Pulmonary artery endothelial cell (primary cell): ENCODE measurements around the gene AFF3. TPM values are rescaled to one million over a fixed set of nuclear protein-coding genes. Genes with fewer than 3 reads are reported as not detected.

Experiments used
- DNase-seq: peaks from one replicate; pipeline ENCODE4 v3.0.0-alpha.2; 2011; ENCODE audit warnings: low read depth, low spot score
- total RNA-seq: library from RNA; depleted of rRNA; stranded (reverse); fragments of >200 nt; gene quantifications from 2 replicates; pipeline ENCODE4 v1.2.3, GENCODE V29; 2014

AFF3 gene
- total RNA-seq, 1 donor from 2014 or later = not detected

DNA sequence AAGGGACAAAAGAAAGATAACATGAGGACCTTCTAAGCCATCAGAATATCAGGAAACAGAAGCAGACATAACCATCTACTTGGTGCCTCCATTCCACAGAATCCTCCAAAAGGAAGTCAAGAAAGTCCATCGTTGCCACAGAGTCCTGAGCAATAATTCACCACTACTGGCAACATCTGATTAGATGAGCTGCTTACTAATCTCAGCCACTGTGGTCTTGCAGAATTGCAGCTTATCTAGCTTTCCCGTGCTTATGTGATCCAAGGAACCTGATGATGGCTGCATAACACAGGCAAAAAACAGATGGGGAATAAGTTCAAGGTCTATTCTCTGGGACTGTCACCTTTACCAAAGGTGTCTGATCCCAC lies 278.5 kb downstream of the AFF3 start:
- no peak for DNase-seq

DNA sequence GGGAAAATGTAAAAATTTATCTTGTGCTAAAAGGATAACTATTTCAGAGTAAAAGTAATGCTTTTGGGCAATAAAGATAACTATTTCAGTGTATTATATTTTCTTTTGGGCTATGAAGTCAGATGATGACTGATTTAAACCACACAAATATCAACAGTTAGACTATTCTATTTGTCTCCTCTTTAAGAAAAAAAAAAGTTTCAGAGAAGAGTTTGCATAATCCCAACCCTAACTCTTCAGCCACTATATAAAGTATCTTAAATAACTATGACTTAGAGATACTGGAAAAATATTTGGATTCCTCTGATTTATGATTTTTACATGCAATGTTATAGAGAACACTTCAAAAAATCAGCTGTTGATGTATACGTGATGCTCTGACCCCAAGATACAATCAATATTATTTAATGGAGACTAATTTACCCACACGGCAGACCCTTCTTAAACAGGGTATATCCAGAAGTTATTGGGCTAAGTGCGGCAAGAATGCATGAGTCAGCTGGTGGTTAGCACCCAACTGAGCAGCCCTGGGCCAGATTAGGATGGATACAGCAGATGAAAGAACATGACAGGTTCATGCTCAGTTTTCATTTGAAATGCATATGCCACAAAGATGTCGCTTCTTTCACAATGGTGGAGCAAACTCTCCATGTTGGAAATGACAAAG lies 279.0 kb downstream of the AFF3 start:
- DNase-seq = no peak

DNA sequence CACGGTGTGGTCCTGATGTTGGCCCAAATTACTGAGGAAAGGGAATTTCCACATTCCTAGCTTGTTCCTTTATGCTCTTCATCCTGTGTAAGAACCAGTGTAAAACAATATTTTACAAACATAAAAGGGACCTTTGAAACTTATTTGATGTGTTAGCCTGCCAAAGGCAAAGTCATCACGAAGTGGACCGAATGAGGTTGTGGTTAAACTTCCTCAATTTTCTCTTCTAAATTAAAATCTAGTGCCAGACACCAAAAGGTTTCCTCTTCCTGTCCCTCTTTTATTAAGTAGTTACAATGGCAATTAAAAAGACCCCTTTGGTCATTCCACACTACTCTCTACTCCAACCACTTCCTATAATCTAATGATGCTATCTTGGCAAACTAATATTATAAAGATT lies 279.8 kb downstream of the AFF3 start:
- no peak for DNase-seq

DNA sequence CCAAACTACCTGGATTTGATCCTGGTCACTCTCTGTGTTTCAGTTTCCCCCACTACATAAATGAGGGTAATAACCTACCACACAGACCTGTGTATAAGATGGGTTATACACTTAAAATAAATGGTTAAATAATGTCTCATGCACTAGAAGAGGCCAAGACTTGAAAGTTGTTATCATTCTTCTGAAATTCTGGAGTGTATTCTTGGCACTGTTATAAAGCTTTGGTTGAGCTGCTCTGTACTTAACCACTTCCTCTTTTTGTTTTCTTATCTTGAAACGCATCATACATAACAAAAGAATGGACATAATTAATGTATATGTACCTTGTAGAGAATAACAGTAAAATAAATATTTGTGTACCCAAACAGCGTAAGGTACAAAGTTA lies 281.0 kb downstream of the AFF3 start:
- no peak for DNase-seq

DNA sequence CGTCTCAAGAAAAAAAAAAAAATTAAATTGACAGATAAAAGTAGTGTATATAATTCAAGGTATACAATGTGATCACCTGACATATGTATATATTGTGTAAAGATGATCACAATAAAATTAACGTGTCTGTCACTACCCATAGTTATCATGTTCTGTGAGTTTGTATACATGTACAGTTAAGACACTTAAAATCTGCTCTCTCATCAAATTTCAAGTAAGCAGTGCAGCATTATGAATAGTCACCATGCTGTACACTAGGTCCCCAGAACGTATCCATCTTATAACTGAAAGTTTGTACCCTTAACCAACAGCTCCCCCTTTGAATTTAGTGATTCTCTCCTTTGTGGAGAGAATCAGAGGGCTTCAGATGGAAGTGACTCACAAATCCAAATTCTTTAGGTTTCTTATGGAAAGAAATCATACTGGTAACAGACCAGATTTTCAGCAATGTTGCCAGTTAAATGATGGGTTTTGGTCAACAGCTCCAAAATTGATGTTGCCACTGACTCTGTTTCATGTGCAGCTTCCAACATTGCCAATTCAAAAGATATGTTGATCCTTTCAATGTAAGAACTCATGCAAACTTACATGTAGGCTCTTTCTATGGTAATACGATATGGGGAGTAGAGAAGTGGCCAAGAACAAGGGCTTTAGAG lies 281.5 kb downstream of the AFF3 start:
- DNase-seq = no peak

DNA sequence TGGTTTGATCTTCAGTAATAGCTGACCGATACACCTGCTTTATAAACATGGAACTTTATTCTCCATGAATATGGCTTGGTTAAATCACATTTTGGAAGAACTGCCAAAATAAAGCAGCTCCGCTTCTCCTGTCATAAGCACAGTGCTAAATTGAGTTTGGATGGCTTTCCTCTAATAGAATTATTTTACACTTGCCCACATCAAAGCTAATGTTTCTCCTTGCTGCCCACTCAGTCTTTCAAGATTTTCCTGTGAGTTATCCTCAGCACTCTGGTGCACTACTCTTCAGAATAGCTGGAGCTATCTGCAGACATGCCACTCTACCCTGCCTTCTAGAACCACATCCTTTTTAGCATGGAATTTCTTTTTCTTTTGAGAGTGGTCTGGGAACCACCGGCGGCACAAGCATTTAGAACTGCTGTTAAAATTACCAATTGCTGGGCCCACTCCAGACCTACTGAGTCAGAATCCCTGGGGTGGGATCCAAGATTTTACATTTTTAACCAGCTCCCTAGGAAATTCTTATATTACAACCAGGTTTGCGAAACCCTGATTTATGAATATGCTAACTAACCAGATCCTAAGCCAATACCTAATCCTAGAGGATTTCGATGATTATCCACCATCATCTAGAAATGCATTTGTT lies 283.3 kb downstream of the AFF3 start:
- no peak for DNase-seq

DNA sequence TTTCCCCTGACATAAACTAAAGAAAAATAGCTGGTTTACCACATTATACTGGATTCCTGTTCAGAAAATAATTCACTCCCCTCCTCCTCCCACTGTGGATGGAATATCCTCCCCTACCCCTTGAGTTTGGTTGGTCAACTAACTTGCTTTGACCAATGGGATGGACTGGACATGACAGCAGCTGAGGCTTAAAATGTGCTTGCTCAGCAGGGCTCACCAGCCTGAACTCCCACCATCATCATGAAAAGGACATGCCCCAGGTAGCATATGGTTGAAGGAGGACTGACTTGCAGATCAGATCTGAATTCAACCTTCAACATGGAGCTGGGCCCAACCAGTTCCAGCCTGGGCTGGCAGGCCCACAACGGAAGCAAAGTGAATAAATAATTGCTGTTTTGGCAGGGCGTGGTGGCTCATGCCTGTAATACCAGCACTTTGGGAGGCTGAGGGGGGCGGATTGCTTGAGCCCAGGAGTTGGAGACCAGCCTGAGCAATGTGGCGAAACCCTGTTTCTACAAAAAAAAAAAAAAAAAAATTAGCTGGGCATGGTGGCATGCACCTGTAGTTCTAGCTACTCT lies 284.4 kb downstream of the AFF3 start:
- DNase-seq = no peak

DNA sequence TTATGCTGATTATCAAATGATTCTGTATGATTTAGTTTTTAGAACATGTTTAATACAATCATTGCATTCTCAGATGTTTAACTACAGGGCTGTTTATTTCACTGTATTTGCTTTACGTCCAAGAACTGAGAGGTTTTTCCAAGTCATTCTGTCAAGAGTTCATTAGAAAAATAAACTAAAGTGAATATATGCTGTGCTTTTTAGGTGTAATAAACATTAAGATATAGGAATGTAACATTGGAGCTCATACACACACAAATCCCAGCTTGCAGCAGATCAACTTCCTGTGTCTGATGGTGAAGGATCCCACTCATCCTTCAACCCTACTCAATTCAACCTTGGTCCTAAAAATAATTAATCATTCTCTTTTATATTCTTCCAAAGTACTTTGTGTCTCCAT lies 285.0 kb downstream of the AFF3 start:
- no peak for DNase-seq

DNA sequence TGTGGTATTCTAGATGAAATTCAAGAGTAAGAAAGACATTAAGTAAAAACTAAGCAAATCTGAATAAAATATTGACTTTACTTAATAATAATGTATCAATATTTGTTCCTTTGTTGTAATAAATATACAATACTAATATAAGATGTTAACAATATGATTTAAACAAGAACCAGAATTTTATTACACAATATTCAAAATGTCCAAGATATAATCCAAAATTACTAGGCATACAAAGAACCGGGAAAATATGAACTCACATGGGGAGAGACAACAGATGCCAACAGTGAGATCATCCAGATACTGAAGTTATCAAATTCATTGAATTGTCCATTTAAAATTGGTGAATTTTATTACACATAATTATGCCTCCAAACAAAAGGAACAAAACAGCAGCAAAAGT lies 286.3 kb downstream of the AFF3 start:
- no peak for DNase-seq

DNA sequence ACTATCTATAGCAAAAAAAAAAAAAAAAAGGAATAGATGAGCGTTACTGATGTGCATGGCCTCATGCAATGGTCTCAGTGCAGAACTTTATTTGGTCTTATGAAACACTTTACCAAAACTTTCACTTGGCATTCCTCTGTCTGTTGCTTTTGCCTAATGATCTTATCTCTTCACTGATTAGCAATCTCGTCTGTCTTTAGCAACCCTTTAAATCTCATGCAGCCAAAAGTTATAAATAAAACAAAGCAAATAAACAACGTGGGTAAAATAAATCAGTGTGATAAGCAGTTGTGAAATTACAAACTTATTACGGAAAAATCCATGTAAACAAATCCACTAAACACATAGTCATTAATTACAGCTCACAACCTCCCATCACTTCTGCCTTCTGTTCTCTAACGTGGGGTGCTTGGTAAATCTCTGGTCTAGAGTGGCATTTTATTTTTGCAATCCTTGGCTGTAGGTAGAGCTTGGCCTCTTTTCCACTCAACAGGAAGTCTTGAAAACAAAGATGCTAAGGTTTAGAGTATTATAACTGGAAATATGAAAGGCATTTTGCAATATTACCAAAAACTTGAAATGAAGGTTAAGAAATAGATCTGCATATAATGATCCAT lies 288.0 kb downstream of the AFF3 start:
- no peak for DNase-seq

DNA sequence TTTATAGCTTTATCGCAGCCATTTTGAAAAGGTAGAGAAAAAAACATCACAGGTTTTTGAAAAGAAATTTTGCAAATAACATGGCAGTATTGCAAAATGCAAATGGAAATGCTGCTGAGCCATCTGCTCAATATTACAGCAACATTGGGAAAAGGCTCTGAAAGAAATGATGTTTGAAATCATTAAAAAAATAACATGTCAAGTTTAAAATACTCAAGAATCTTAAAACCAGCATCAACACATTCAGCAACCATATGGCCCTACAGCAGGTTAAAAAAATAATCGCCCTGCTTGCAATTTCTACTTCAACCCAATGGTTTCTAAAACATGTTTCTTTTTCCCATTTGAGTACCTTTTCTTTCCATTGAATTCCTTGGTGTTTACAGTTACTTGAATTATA lies 289.4 kb downstream of the AFF3 start:
- DNase-seq = no peak

DNA sequence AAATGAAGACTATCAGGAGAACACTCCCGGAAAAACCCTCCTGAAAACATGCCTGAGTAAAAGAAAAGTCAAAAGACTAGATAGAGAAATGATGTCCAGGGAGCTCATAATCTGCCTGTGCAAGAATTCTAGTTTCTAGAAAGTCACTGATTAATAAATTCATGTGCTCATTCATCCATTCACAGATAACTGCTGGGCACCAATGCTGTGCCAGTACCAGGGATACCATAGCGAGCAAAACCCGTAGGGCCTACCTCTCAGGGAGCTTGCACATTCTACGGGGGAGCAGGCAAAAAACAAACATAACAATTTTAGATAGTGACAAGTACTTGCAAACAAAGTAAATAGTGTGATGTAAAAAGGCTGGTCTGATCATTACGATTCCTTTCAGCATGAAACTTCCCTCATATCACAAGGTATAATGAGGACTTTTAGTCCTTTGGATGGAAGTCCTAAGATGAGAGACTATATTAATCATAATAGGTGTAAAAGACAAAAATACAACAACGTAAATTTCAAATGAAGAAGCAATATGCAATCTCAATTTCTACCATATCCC lies 289.9 kb downstream of the AFF3 start:
- no peak for DNase-seq

DNA sequence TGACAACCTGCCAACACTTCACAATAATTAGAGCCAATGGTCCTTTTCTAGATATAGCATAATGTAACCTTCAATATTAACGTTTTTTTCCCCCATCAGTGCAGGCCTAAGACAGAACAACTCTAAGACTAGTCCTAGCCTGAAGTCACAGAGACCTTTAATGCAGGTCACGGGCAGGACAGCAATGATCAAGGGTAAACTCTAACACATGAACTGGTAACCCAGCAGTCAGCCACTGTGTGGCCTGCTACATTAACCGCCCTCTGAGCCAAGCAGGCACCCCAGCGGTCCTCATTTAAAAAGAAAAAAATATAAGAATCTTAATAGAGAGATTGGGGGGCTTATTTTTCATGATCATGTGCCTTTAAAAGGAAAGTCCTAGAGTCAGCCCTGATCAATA lies 290.6 kb downstream of the AFF3 start:
- DNase-seq = no peak

DNA sequence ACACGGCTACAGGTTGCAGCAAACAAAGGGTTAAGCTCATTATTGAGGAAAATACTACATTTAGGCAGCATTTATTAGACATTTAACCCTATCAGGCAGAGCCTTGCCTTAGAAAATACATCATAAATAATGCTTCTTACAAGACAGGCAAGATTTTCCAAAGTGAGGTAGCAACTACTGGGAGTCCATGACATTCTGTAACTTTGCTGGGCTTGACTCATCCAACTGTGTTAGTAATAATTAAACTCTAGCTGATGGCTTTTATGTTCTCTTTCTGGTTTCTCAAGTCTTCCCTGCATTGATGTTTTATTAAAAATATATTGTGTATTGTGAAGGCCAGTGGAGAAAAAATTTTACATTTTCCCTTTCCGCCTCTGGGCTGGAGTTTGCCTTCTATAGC lies 291.3 kb downstream of the AFF3 start:
- no peak for DNase-seq

DNA sequence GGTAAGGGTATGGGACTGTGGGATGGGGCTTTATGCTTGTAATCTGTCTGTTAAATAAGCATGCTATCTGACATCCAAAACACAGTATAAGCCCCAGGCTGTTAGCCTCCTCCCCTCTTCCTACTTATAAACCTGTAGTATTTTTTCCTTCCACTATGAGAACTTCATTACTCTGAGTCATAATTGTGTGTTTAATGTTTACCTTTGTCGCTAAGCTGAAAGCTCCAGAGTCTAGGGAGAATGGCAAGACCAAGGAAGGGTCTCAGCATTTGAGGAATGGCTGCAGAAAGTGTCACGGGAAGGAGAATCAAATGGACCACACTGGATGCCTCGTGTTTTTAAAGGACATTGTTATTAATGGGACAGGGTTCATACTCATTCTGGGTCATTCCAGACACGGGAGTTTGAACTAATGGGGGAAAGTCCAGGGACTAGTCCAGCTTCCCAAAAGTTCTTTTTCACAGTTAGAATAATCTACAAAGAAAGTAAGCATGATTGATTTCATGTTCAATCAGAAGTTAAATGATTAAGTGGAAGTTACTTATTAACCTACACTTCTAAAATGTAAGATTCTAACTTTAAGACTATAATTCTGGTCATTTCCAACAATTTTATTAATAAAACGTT lies 292.2 kb downstream of the AFF3 start:
- no peak for DNase-seq

DNA sequence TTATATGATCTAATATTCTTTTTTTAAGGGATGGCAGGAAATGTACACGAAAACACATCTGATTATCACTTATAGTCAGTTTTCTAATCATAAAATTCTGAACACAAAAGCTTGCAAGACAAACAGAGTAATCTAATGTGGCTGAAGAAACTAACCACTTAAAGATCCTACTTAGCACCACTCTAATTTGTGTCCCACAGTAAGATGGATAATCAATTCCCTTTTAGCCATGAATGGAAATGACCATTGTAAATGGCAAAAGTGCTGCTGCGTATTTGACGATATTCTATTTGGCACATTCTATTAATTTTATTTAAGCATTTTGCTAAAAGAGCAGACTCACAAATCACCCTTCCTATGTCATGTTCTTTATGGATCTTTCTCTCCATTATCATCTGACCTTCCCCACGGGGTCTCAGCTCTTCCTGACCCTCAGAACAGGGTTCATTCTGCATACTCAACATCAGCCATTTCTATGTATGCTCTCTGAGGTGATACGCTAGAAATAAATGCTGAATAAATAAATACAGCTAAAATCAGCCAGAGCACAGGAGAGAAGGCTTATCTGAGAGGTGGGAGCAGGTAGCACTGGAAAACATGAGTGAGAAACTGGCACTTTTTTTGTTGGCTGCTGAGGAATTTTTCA lies 295.8 kb downstream of the AFF3 start:
- no peak for DNase-seq

DNA sequence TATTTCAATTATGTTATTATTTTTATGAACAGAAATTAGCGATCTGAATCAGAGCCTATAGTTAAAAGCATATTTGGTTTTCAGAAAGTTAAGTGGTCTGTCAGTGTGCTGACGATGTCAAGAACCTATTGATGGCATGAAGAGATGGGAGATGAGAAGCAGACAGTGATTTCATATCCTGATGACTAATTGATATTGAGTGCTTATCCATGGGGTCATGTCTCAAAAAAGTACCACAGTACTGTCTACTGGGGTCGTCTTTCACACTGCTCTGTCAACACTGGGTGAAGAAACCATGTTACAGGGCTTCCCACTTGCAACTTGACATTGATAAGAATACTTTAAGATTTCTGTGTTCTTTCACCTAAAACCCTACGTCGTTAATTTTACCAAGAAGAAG lies 297.1 kb downstream of the AFF3 start:
- no peak for DNase-seq

DNA sequence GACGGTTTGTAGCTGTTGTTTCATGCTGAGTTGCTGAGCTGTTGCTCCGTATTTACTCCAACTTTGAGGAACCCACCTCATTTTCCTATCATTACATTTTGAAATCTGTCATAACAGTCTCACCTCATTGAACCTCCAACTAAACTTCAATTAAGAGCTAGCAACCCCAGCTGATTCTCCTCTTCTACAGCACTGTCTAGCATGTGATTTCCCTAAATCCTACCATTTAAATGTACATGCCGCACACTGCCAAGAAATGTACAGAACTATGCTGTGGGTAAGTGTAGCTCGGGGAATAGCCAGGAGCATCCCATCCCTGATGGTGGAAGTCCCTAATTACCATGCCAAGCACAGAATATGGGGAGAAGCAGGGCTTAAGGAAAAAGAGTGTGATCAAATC lies 299.9 kb downstream of the AFF3 start:
- DNase-seq = no peak

DNA sequence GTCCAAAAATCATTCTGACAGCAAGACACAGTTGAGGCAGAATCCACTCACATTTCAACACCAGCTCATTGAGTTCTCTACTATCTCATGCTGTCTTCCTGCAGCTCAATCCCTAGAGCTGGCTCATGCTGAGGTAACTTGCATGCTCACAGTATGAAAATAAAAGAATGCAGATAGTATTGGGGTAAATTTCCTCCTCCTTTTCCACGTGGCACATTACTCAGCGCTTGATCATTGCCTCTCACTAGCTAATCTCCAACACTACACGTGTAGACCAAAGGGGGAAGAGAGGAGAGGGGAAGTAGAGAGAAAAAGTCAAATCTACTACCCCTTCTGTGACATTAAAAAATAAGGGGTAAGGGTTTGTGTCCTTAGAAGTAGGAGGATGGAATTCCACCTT lies 300.6 kb downstream of the AFF3 start:
- no peak for DNase-seq

DNA sequence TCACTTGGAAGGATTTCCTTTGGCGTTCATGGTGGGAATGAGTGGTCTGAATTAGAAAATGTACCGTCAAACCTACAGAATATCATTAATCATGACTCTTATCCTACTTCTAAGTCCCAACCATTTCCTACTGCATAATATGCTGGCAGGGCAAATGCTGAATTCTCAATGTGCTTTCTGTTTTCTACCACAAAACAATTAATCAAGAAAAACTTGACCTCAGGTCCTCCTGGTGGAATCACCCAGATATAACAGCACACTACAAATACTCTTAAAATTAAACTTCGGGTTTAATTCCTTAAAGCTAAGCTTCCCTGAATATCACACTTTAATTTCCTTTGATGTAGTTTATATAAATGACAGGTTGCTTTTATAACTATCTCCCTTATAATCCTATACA lies 301.6 kb downstream of the AFF3 start:
- no peak for DNase-seq
